Ramos (cell line): ENCODE data around the gene DPYSL4.

Experiments
- in situ Hi-C: fragments of 300-500 bp; cut with MboI; formaldehyde crosslinking; loops from one replicate; pipeline ENCODE4 v1.14.3; 2022; ENCODE audit warnings: low sequenced_read_pairs; ENCODE audit not compliant: unreplicated experiment

Gene DPYSL4

GRCh38 chr10:132186488-132187429 is at the start of gene DPYSL4:
Gene DPYSL4 (plus strand): TSS chr10:132186948. CDS start chr10:132187064, 116 bp downstream.
- in situ Hi-C loops, result no loop called here

GRCh38 chr10:132137111-132138072 is 49.4 kb upstream of the DPYSL4 start:
- in situ Hi-C loops, result no loop called here

- in situ Hi-C loops, result no loop called here
Observed at GRCh38 chr10:132138133-132138532, 48.6 kb upstream of the DPYSL4 start.

GRCh38 chr10:132138596-132138995 is 48.2 kb upstream of the DPYSL4 start:
- in situ Hi-C loops, result no loop called here

- in situ Hi-C loops, result no loop called here
Observed at GRCh38 chr10:132139526-132139925, 47.2 kb upstream of the DPYSL4 start.

- in situ Hi-C loops, result loop anchor here (10.0 kb wide), 1 partner anchor 256 kb away; no protein-coding TSS in a partner anchor
Observed at GRCh38 chr10:132140167-132140925, 46.4 kb upstream of the DPYSL4 start.

GRCh38 chr10:132141076-132141475 is 45.7 kb upstream of the DPYSL4 start:
- in situ Hi-C loops, result loop anchor here (10.0 kb wide), 1 partner anchor 256 kb away; no protein-coding TSS in a partner anchor

GRCh38 chr10:132141526-132142395 is 45.0 kb upstream of the DPYSL4 start:
- in situ Hi-C loops, result loop anchor here (10.0 kb wide), 1 partner anchor 257 kb away; no protein-coding TSS in a partner anchor

GRCh38 chr10:132142396-132143161 is 44.2 kb upstream of the DPYSL4 start:
- in situ Hi-C loops, result loop anchor here (10.0 kb wide), 1 partner anchor 258 kb away; no protein-coding TSS in a partner anchor

- in situ Hi-C loops, result loop anchor here (10.0 kb wide), 1 partner anchor 258 kb away; no protein-coding TSS in a partner anchor
Observed at GRCh38 chr10:132143162-132143561, 43.6 kb upstream of the DPYSL4 start.

- in situ Hi-C loops, result loop anchor here (10.0 kb wide), 1 partner anchor 259 kb away; no protein-coding TSS in a partner anchor
Observed at GRCh38 chr10:132144086-132144485, 42.7 kb upstream of the DPYSL4 start.

GRCh38 chr10:132145002-132145401 is 41.7 kb upstream of the DPYSL4 start:
- in situ Hi-C loops, result loop anchor here (10.0 kb wide), 1 partner anchor 260 kb away; no protein-coding TSS in a partner anchor

- in situ Hi-C loops, result loop anchor here (10.0 kb wide), 1 partner anchor 261 kb away; no protein-coding TSS in a partner anchor
Observed at GRCh38 chr10:132145521-132146185, 41.1 kb upstream of the DPYSL4 start.

GRCh38 chr10:132146271-132146671 is 40.5 kb upstream of the DPYSL4 start:
- in situ Hi-C loops, result loop anchor here (10.0 kb wide), 1 partner anchor 261 kb away; no protein-coding TSS in a partner anchor

GRCh38 chr10:132146941-132147915 is 39.5 kb upstream of the DPYSL4 start:
- in situ Hi-C loops, result loop anchor here (10.0 kb wide), 1 partner anchor 262 kb away; no protein-coding TSS in a partner anchor
